GM20000 (cell line): Measurements from ENCODE around the gene PGA3.
"Not testable (repeated sequence)": the region's sequence is repeated elsewhere in the genome, so short reads cannot be mapped to it uniquely, and the experiment has no call there.

ENCODE experiments used
- DNase-seq: peaks from one replicate; pipeline ENCODE4 v3.0.0; 2012; ENCODE audit warnings: low spot score

The PGA3 gene

GRCh38 chr11:61211327-61211952 is 8.1 kb downstream of the PGA3 start:
- DNase-seq, result not testable (repeated sequence)

GRCh38 chr11:61212202-61212601 is 8.9 kb downstream of the PGA3 start:
- not testable (repeated sequence) for DNase-seq

GRCh38 chr11:61213711-61214324 is 10.5 kb downstream of the PGA3 start:
- DNase-seq, result not testable (repeated sequence)

- DNase-seq, result not testable (repeated sequence)
These were observed 15.0 kb downstream of the PGA3 start for GRCh38 chr11:61218306-61218705.

GRCh38 chr11:61219016-61219415 is 15.7 kb downstream of the PGA3 start:
- not testable (repeated sequence) for DNase-seq

- not testable (repeated sequence) for DNase-seq
These were observed 18.7 kb downstream of the PGA3 start, which contains the start of gene PGA4 for GRCh38 chr11:61222047-61222446. TSS of gene PGA4 (plus strand) at chr11:61222347. CDS start at chr11:61222401, 54 bp downstream.

GRCh38 chr11:61222692-61223091 is 19.4 kb downstream of the PGA3 start:
- not testable (repeated sequence) for DNase-seq

- not testable (repeated sequence) for DNase-seq
These were observed 23.3 kb downstream of the PGA3 start for GRCh38 chr11:61226457-61227137.

GRCh38 chr11:61229458-61229857 is 26.1 kb downstream of the PGA3 start:
- DNase-seq, result not testable (repeated sequence)

- not testable (repeated sequence) for DNase-seq
These were observed 27.7 kb downstream of the PGA3 start for GRCh38 chr11:61231033-61231432.

GRCh38 chr11:61231585-61231984 is 28.3 kb downstream of the PGA3 start:
- DNase-seq, result not testable (repeated sequence)

- DNase-seq, result not testable (repeated sequence)
These were observed 29.3 kb downstream of the PGA3 start for GRCh38 chr11:61232548-61233145.

GRCh38 chr11:61237130-61237529 is 33.8 kb downstream of the PGA3 start:
- not testable (repeated sequence) for DNase-seq

GRCh38 chr11:61240288-61240687 is 37.0 kb downstream of the PGA3 start:
- DNase-seq, result not testable (repeated sequence)

- not testable (repeated sequence) for DNase-seq
These were observed 37.6 kb downstream of the PGA3 start, which contains the start of gene PGA5 for GRCh38 chr11:61240875-61241274. TSS of gene PGA5 (plus strand) at chr11:61241175. CDS start at chr11:61241227, 52 bp downstream.

GRCh38 chr11:61241526-61241925 is 38.2 kb downstream of the PGA3 start:
- not testable (repeated sequence) for DNase-seq

GRCh38 chr11:61245284-61245964 is 42.1 kb downstream of the PGA3 start:
- not testable (repeated sequence) for DNase-seq

- DNase-seq, result not testable (repeated sequence)
These were observed 44.8 kb downstream of the PGA3 start for GRCh38 chr11:61248071-61248470.

- not testable (repeated sequence) for DNase-seq
These were observed 45.9 kb downstream of the PGA3 start for GRCh38 chr11:61249201-61249600.

GRCh38 chr11:61250796-61251765 is 47.8 kb downstream of the PGA3 start:
- DNase-seq, result not testable (repeated sequence)
